Activated CD4-positive, CD25-positive, alpha-beta regulatory T cell treated with anti-CD3 and anti-CD28 coated beads, Interleukin-2, amount 50 U/mL, for 72 hours (primary cell): Measurements from ENCODE around the gene MNS1.
"Not testable (repeated sequence)": the region's sequence is repeated elsewhere in the genome, so short reads cannot be mapped to it uniquely, and the experiment has no call there.

Experiments used
- DNase-seq: peaks from one replicate; pipeline ENCODE4 v3.0.0; 2021

The MNS1 gene

GRCh38 chr15:56442354-56442753, 22.6 kb downstream of the MNS1 start:
- DNase-seq = no peak

GRCh38 chr15:56440214-56440770, 24.6 kb downstream of the MNS1 start:
- DNase-seq = no peak

- no peak for DNase-seq
Measured at GRCh38 chr15:56432304-56432703, 32.6 kb downstream of the MNS1 start.

GRCh38 chr15:56428821-56429458, 36.0 kb downstream of the MNS1 start:
- DNase-seq = no peak

- no peak for DNase-seq
Measured at GRCh38 chr15:56425976-56426375, 39.0 kb downstream of the MNS1 start.

GRCh38 chr15:56425276-56425675, 39.7 kb downstream of the MNS1 start:
- no peak for DNase-seq

GRCh38 chr15:56413114-56413733, 51.7 kb downstream of the MNS1 start:
- DNase-seq = not testable (repeated sequence)

- DNase-seq = no peak
Measured at GRCh38 chr15:56411122-56411749, 53.7 kb downstream of the MNS1 start.

- DNase-seq = no peak
Measured at GRCh38 chr15:56410721-56411120, 54.2 kb downstream of the MNS1 start.

GRCh38 chr15:56399209-56399608, 65.7 kb downstream of the MNS1 start:
- not testable (repeated sequence) for DNase-seq

- not testable (repeated sequence) for DNase-seq
Measured at GRCh38 chr15:56397325-56397724, 67.6 kb downstream of the MNS1 start.

- DNase-seq = no peak
Measured at GRCh38 chr15:56394909-56395308, 70.0 kb downstream of the MNS1 start.

- no peak for DNase-seq
Measured at GRCh38 chr15:56393277-56393676, 71.7 kb downstream of the MNS1 start.

GRCh38 chr15:56390739-56391267, 74.1 kb downstream of the MNS1 start:
- no peak for DNase-seq

GRCh38 chr15:56385908-56386307, 79.0 kb downstream of the MNS1 start:
- DNase-seq = no peak

GRCh38 chr15:56383010-56383409, 81.9 kb downstream of the MNS1 start:
- no peak for DNase-seq
